Sigmoid colon (tissue), 7 donors: ENCODE results near the gene HGS. TPM values are rescaled to one million over a fixed set of nuclear protein-coding genes. Genes with fewer than 3 reads are reported as not detected.

Experiments used
- DNase-seq: peaks from one replicate; pipeline ENCODE4 v3.0.0-alpha.2; 2019
- H3K27ac ChIP-seq, 4 donors: fragments of 200-600 bp; sonication (generic); one replicate each; pipeline ENCODE4 v1.5.1; 2016 to 2019; ENCODE audit warnings: mild to moderate bottlenecking in 1 of 4
- H3K27me3 ChIP-seq, 3 donors: fragments of 200-600 bp; sonication (generic); one replicate each; pipeline ENCODE4 v1.5.1; 2019; ENCODE audit warnings: mild to moderate bottlenecking in 1 of 3
- H3K36me3 ChIP-seq, 4 donors: fragments of 200-600 bp; sonication (generic); one replicate each; pipeline ENCODE4 v1.5.1; 2016 to 2019
- H3K4me1 ChIP-seq, 4 donors: fragments of 200-600 bp; sonication (generic); one replicate each; pipeline ENCODE4 v1.5.1; 2017 to 2019
- H3K4me3 ChIP-seq, 4 donors: fragments of 200-600 bp; sonication (generic); one replicate each; pipeline ENCODE4 v1.5.1; 2017 to 2019; ENCODE audit warnings: mild to moderate bottlenecking in 2 of 4, moderate library complexity in 1 of 4
- H3K9me3 ChIP-seq, 4 donors: fragments of 200-600 bp in 3 of 4; sonication (generic) in 3 of 4; one replicate each; pipeline versions ENCODE4 v1.5.1 to v1.6.1; 2013 to 2019
- EP300 ChIP-seq, 4 donors: sonication (generic); formaldehyde crosslinking; IDR thresholded peaks; one replicate each; pipeline ENCODE4 v1.6.1; 2017; ENCODE audit warnings: antibody characterized with exemption in 4 of 4
- POLR2A ChIP-seq, 2 donors: fragments of 450-650 bp; IDR thresholded peaks; one replicate each; pipeline ENCODE4 v1.6.1; 2016; ENCODE audit warnings: antibody characterized with exemption in 2 of 2, mild to moderate bottlenecking in 2 of 2, moderate library complexity in 2 of 2
- POLR2AphosphoS5 ChIP-seq, 4 donors: sonication (generic); formaldehyde crosslinking; IDR thresholded peaks; one replicate each; pipeline ENCODE4 v1.6.1; 2017; ENCODE audit warnings: antibody characterized with exemption in 4 of 4
- WGBS, 2 donors: extraction: QIAGEN DNeasy Blood & Tissue Kit; methylation state at CpG; one replicate each; pipeline ENCODE4 v1.1.7; 2013; 5-methylcytosine and 5-hydroxymethylcytosine counted together
- intact Hi-C: fragments of 100-400 bp; cut with DNase I; formaldehyde crosslinking; loops from one replicate; pipeline ENCODE4 v1.15.1; 2023
- polyA plus RNA-seq, 3 donors: library from polyadenylated mRNA; stranded (reverse); fragments of 200-250 nt; gene quantifications; one replicate each; pipeline ENCODE4 v1.2.3, GENCODE V29; 2013
- total RNA-seq, 4 donors: library from RNA; depleted of rRNA; stranded (reverse); fragments of >200 nt; gene quantifications; one replicate each; pipeline ENCODE4 v1.1.0, GENCODE V29; 2016
- TF ChIP-seq, protein P1 (sequence below), 4 experiments: fragments of 450-650 bp in 3 of 4; fragments of 200-600 bp in 1 of 4; IDR thresholded peaks; one replicate each; pipeline ENCODE4 v1.5.1; 2016 to 2019; ENCODE audit warnings: antibody characterized with exemption in 4 of 4, mild to moderate bottlenecking in 3 of 4, moderate library complexity in 2 of 4
- donor health status: healthy with polysubstance abuse.
- donor health status: Bipolar disorder and iron deficiency.
- donor health status: healthy.

HGS gene
- total and polyA plus RNA-seq, 7 donors = 36.7 to 143 (median 52.9) TPM

DNA sequence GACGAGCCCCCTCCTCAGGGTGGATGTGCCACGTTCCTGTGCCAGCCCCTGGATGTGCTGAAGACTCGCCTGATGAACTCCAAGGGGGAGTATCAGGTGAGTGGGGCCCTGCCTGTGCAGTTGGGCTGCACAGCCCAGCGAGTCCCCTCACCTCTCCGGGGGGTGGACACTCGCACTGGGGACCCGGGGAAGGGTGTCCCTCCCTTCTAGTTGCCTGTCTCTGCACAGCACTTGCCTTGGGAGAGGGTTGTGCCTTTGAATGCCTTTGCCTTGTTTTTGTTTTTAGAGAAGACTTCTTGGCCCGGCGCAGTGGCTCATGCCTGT lies 33.9 kb downstream of the HGS start:
- H3K36me3 ChIP-seq = no peaks in the 10 kb centered on the region
- no peak for DNase-seq
- H3K4me3 ChIP-seq = no peak overlapping the region
- no peaks in the 10 kb centered on the region for H3K27me3 ChIP-seq
- no peak for TF ChIP-seq EP300 (IDR thresholded peaks at IDR 0.05)
- TF ChIP-seq, protein P1, sequence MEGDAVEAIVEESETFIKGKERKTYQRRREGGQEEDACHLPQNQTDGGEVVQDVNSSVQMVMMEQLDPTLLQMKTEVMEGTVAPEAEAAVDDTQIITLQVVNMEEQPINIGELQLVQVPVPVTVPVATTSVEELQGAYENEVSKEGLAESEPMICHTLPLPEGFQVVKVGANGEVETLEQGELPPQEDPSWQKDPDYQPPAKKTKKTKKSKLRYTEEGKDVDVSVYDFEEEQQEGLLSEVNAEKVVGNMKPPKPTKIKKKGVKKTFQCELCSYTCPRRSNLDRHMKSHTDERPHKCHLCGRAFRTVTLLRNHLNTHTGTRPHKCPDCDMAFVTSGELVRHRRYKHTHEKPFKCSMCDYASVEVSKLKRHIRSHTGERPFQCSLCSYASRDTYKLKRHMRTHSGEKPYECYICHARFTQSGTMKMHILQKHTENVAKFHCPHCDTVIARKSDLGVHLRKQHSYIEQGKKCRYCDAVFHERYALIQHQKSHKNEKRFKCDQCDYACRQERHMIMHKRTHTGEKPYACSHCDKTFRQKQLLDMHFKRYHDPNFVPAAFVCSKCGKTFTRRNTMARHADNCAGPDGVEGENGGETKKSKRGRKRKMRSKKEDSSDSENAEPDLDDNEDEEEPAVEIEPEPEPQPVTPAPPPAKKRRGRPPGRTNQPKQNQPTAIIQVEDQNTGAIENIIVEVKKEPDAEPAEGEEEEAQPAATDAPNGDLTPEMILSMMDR (IDR thresholded peaks at IDR 0.05) = no peak
- WGBS, 2 donors = 95% methylated on average over 9 of the region's 9 CpGs
- no peaks in the 10 kb centered on the region for H3K9me3 ChIP-seq
- intact Hi-C loops = no loop called here
- peaks cover 0 to 20% (median 12%) of the 10 kb centered on the region in 4 donors for H3K4me1 ChIP-seq
- no peak overlapping the region for H3K27ac ChIP-seq

- H3K9me3 ChIP-seq = no peaks in the 10 kb centered on the region
- peaks cover 0 to 6% (median 0%) of the 10 kb centered on the region in 4 donors for H3K4me1 ChIP-seq
- no peak overlapping the region for H3K4me3 ChIP-seq
- intact Hi-C loops = no loop called here
- H3K27me3 ChIP-seq = peaks cover 0 to 5% (median 5%) of the 10 kb centered on the region in 3 donors
- TF ChIP-seq POLR2A (IDR thresholded peaks at IDR 0.05) = no peak
- TF ChIP-seq POLR2AphosphoS5 (IDR thresholded peaks at IDR 0.05) = no peak
- TF ChIP-seq EP300 (IDR thresholded peaks at IDR 0.05) = no peak
- TF ChIP-seq, protein P1 (IDR thresholded peaks at IDR 0.05) = no peak
- WGBS, 2 donors = 81 to 91% methylated on average over 32 to 33 of the region's 33 CpGs
- no peak for DNase-seq
- H3K27ac ChIP-seq = no peak overlapping the region
- H3K36me3 ChIP-seq = no peaks in the 10 kb centered on the region
These were observed 35.8 kb downstream of the HGS start for GRCh38 chr17:81719410-81720266.

- Histone ChIP-seq H3K4me3 (no peak overlapping the region), H3K36me3 (no peaks in the 10 kb centered on the region), H3K9me3 (no peaks in the 10 kb centered on the region), H3K27ac (no peak overlapping the region), H3K4me1 (peaks cover 0 to 6% (median 0%) of the 10 kb centered on the region in 4 donors), H3K27me3 (peaks cover 0 to 13% (median 5%) of the 10 kb centered on the region in 3 donors)
- intact Hi-C loops = no loop called here
- TF ChIP-seq POLR2A (IDR thresholded peaks at IDR 0.05) = no peak
- TF ChIP-seq POLR2AphosphoS5 (IDR thresholded peaks at IDR 0.05) = no peak
- TF ChIP-seq EP300 (IDR thresholded peaks at IDR 0.05) = no peak
- TF ChIP-seq, protein P1 (IDR thresholded peaks at IDR 0.05) = no peak
- DNase-seq = no peak
- 89% methylated on average over 33 of the region's 33 CpGs for WGBS, 2 donors
These were observed 36.7 kb downstream of the HGS start for GRCh38 chr17:81720267-81721071.

- DNase-seq = peak; percentile 68
- Histone ChIP-seq H3K9me3 (no peaks in the 10 kb centered on the region), H3K27me3 (peaks cover 0 to 29% (median 11%) of the 10 kb centered on the region in 3 donors), H3K4me1 (peaks cover 0 to 6% (median 0%) of the 10 kb centered on the region in 4 donors), H3K36me3 (no peaks in the 10 kb centered on the region), H3K4me3 (no peak overlapping the region), H3K27ac (no peak overlapping the region)
- intact Hi-C loops = no loop called here
- 13 to 47% methylated on average over 10 of the region's 10 CpGs for WGBS, 2 donors
- no peak for TF ChIP-seq POLR2A (IDR thresholded peaks at IDR 0.05)
- peak in 1 of 4 donors; percentile 32 for TF ChIP-seq POLR2AphosphoS5 (IDR thresholded peaks at IDR 0.05)
- TF ChIP-seq, protein P1 (IDR thresholded peaks at IDR 0.05) = no peak
- TF ChIP-seq EP300 (IDR thresholded peaks at IDR 0.05) = no peak
These were observed 38.6 kb downstream of the HGS start for GRCh38 chr17:81722184-81723120.
